ENCODE data around the gene S100A1. TPM values are rescaled to one million over a fixed set of nuclear protein-coding genes. Genes with fewer than 3 reads are reported as not detected.
"Not testable (repeated sequence)": the region's sequence is repeated elsewhere in the genome, so short reads cannot be mapped to it uniquely, and the experiment has no call there.

The S100A1 gene
- total RNA-seq (not detected), polyA plus RNA-seq (not detected), total RNA-seq (not detected)

DNA sequence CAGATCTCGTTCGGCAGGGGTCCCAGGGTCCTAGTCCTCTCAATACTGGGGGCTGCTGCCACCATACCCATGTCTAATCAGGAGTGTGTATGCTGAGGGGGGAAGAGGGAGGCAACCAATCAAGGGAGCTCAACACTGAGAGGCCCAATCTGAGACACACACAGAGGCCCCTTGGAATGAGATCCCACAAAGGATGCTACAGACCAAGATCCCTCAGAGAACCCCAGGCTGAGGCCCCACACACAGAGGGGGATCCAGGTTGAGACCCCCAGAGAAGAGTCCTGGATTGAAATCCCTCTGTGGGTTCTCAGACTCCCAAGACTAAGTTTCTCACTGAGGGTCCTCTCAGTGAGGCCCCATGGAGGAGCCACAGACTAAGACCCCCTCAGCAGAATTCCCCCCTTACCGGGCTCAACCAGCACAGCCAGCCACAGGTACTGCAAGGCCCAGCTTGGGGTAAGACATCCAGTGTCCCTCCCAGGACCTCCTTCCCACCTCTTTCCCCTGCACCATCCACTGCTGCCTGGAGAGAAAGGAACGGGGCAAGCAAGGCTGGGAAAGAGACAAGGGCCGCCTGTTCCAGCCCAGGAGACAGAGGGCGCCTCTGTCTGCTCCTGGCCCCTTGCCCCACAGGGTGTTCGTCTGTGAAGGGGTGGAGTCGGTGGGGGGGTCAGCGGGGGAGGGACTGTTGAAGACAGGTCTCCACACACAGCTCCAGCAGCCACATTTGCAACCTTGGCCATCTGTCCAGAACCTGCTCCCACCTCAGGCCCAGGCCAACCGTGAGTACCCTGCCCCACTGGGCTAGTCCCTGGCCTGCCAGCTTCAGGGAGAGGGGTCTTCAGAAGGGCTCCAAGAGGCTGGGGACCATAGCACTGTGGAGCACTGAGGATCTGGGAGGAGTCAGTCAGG lies at the start of gene S100A1:
S100A1 (plus strand) TSS at position 720 of the 912 bp plus-strand sequence. CDS start 2,088 bp downstream, outside the sequence.
- H3K27me3 ChIP-seq (ENCODE audit: control insufficient read depth in 2 of 2, insufficient read depth in 2 of 2, low read length in 2 of 2), result peaks cover 0 to 2% of the 10 kb centered on the region in 2 donors
- intact Hi-C loops (cut with micrococcal nuclease), result no loop called here
- no peaks in the 10 kb centered on the region for H3K9me3 ChIP-seq (ENCODE audit: control insufficient read depth in 2 of 3, low read length in 3 of 3)
- no peaks in the 10 kb centered on the region for H3K36me3 ChIP-seq (ENCODE audit: control insufficient read depth in 2 of 3, insufficient read depth in 3 of 3, low read length in 3 of 3)
- ChIA-PET POLR2A (interaction anchor here (0.9 kb wide), 1 partner anchor 13 kb away, joined by 3 read pairs; no protein-coding TSS in a partner anchor), CTCF (no interaction called here)
- peak within 1 kb of the TSS in 3 of 9 donors; percentile 22 to 74 (median 53) for H3K27ac Mint-ChIP-seq
- peak within 1 kb of the TSS in 2 of 10 donors; percentile 23 to 56 for H3K4me3 Mint-ChIP-seq
- no peaks in the 10 kb centered on the region for H3K4me1 ChIP-seq (ENCODE audit: control insufficient read depth in 2 of 2, insufficient read depth in 2 of 2, low read length in 2 of 2)
- no peak within 1 kb of the TSS for H3K27ac ChIP-seq (ENCODE audit: low read depth, low read length)
- peak; percentile 4 for ATAC-seq
- peaks cover 0 to 7% (median 0%) of the 10 kb centered on the region in 5 donors for H3K36me3 Mint-ChIP-seq
- no peak within 1 kb of the TSS for H3K4me3 ChIP-seq (ENCODE audit: low read length)
- no peak for DNase-seq
- H3K4me1 Mint-ChIP-seq, result peaks cover under 1 to 20% (median 6%) of the 10 kb centered on the region in 7 donors
- peaks cover 0 to 2% (median 0%) of the 10 kb centered on the region in 11 donors for H3K9me3 Mint-ChIP-seq
- H3K27me3 Mint-ChIP-seq, result peaks cover 0 to 12% (median 0%) of the 10 kb centered on the region in 5 donors

DNA sequence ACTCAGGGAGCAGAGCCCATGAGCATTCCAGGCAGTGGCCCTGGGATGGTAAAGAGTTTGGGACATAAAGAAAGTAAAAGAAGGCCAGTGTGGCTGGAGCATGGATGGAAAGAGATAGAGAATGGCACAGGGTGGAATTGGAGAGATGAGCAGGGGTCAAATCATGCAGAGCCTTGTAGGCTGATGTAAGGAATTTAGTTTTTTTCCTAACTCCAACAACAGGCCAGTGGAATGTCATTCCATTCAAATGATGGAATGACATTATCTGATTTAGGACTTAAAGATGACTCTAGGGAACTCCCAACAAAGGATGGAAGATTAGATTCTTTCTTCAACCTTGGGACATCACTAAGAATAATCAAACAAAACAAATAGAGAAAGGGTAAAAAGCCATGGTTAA lies 49.7 kb upstream of the S100A1 start:
- Histone ChIP-seq H3K36me3 (ENCODE audit: control insufficient read depth in 2 of 3, insufficient read depth in 3 of 3, low read length in 3 of 3) (no peaks in the 10 kb centered on the region), H3K27ac (ENCODE audit: low read depth, low read length) (no peak overlapping the region), H3K4me1 (ENCODE audit: control insufficient read depth in 2 of 2, insufficient read depth in 2 of 2, low read length in 2 of 2) (no peaks in the 10 kb centered on the region), H3K27me3 (ENCODE audit: control insufficient read depth in 2 of 2, insufficient read depth in 2 of 2, low read length in 2 of 2) (no peaks in the 10 kb centered on the region), H3K9me3 (ENCODE audit: control insufficient read depth in 2 of 3, low read length in 3 of 3) (no peaks in the 10 kb centered on the region), H3K4me3 (ENCODE audit: low read length) (no peak overlapping the region)
- DNase-seq (no peak), ATAC-seq (no peak)
- ChIA-PET CTCF (interaction anchor here (0.9 kb wide), 1 partner anchor 45 kb away, joined by 3 read pairs; no protein-coding TSS in a partner anchor), POLR2A (no interaction called here)
- peaks cover 0 to 3% (median 0%) of the 10 kb centered on the region in 7 donors for H3K4me1 Mint-ChIP-seq
- intact Hi-C loops (cut with micrococcal nuclease), result loop anchor here in 1 of 2 donors (10.0 kb wide), 1 partner anchor 244 kb away; no protein-coding TSS in a partner anchor
- H3K27ac Mint-ChIP-seq, result no peak overlapping the region
- H3K9me3 Mint-ChIP-seq, result no peaks in the 10 kb centered on the region
- H3K36me3 Mint-ChIP-seq, result no peaks in the 10 kb centered on the region
- H3K4me3 Mint-ChIP-seq, result no peak overlapping the region
- H3K27me3 Mint-ChIP-seq, result peaks cover 0 to 29% (median 27%) of the 10 kb centered on the region in 5 donors

DNA sequence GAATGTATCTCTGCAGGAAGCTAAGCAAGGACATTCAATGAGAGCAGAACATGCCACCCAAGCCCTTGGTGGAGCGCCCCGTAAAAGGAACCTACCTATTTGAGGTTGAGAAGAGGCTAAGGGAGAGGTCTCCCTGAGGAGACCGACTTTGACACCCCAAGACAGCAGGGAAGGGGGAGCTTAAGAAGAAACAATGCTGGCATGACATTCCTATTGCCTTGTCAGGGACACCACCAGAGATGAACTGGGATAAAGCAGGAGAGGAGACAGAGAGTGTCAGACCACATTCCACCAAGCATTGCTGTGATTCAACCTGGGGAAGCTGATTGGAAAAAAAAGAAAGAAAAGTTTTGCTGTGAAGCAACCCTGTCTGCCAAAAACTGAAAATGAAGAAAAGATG lies 49.3 kb upstream of the S100A1 start:
- Histone ChIP-seq H3K27ac (ENCODE audit: low read depth, low read length) (no peak overlapping the region), H3K4me1 (ENCODE audit: control insufficient read depth in 2 of 2, insufficient read depth in 2 of 2, low read length in 2 of 2) (no peaks in the 10 kb centered on the region), H3K9me3 (ENCODE audit: control insufficient read depth in 2 of 3, low read length in 3 of 3) (no peaks in the 10 kb centered on the region), H3K36me3 (ENCODE audit: control insufficient read depth in 2 of 3, insufficient read depth in 3 of 3, low read length in 3 of 3) (no peaks in the 10 kb centered on the region), H3K27me3 (ENCODE audit: control insufficient read depth in 2 of 2, insufficient read depth in 2 of 2, low read length in 2 of 2) (no peaks in the 10 kb centered on the region), H3K4me3 (ENCODE audit: low read length) (no peak overlapping the region)
- H3K27ac Mint-ChIP-seq, result no peak overlapping the region
- DNase-seq, result no peak
- CTCF ChIA-PET, result no interaction called here
- ATAC-seq, result no peak
- peaks cover 0 to 3% (median 0%) of the 10 kb centered on the region in 7 donors for H3K4me1 Mint-ChIP-seq
- intact Hi-C loops (cut with micrococcal nuclease), result loop anchor here in 1 of 2 donors (10.0 kb wide), 1 partner anchor 244 kb away; no protein-coding TSS in a partner anchor
- H3K27me3 Mint-ChIP-seq, result peaks cover under 1 to 29% (median 27%) of the 10 kb centered on the region in 5 donors
- no peak overlapping the region for H3K4me3 Mint-ChIP-seq
- H3K36me3 Mint-ChIP-seq, result no peaks in the 10 kb centered on the region
- POLR2A ChIA-PET, result no interaction called here
- H3K9me3 Mint-ChIP-seq, result no peaks in the 10 kb centered on the region

DNA sequence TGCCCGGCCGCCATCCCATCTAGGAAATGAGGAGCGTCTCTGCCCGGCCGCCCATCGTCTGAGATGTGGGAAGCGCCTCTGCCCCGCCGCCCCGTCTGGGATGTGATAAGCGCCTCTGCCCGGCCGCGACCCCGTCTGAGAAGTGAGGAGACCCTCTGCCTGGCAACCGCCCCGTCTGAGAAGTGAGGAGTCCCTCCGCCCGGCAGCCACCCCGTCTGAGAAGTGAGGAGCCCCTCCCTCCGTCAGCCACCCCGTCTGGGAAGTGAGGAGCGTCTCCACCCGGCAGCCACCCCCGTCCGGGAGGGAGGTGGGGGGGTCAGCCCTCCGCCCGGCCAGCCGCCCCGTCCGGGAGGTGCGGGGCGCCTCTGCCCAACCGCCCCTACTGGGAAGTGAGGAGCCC lies 45.4 kb upstream of the S100A1 start:
- H3K27me3 ChIP-seq (ENCODE audit: control insufficient read depth in 2 of 2, insufficient read depth in 2 of 2, low read length in 2 of 2); H3K4me3 Mint-ChIP-seq; H3K9me3 ChIP-seq (ENCODE audit: control insufficient read depth in 2 of 3, low read length in 3 of 3); H3K9me3 Mint-ChIP-seq; ATAC-seq; CTCF ChIA-PET; H3K27ac Mint-ChIP-seq; H3K4me1 ChIP-seq (ENCODE audit: control insufficient read depth in 2 of 2, insufficient read depth in 2 of 2, low read length in 2 of 2); intact Hi-C loops (cut with micrococcal nuclease); H3K4me3 ChIP-seq (ENCODE audit: low read length); POLR2A ChIA-PET; H3K4me1 Mint-ChIP-seq; DNase-seq; H3K36me3 ChIP-seq (ENCODE audit: control insufficient read depth in 2 of 3, insufficient read depth in 3 of 3, low read length in 3 of 3); H3K36me3 Mint-ChIP-seq; H3K27ac ChIP-seq (ENCODE audit: low read depth, low read length): not testable (repeated sequence)
- peaks cover 5 to 29% (median 17%) of the 10 kb centered on the region in 5 donors for H3K27me3 Mint-ChIP-seq

DNA sequence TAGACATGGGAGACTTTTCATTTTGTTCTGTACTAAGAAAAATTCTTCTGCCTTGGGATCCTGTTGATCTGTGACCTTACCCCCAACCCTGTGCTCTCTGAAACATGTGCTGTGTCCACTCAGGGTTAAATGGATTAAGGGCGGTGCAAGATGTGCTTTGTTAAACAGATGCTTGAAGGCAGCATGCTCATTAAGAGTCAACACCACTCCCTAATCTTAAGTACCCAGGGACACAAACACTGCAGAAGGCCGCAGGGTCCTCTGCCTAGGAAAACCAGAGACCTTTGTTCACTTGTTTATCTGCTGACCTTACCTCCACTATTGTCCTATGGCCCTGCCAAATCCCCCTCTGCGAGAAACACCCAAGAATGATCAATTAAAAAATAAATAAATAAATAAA lies 44.7 kb upstream of the S100A1 start:
- H3K36me3 Mint-ChIP-seq; H3K9me3 ChIP-seq (ENCODE audit: control insufficient read depth in 2 of 3, low read length in 3 of 3); H3K4me1 ChIP-seq (ENCODE audit: control insufficient read depth in 2 of 2, insufficient read depth in 2 of 2, low read length in 2 of 2); H3K27ac Mint-ChIP-seq; ATAC-seq; H3K4me3 Mint-ChIP-seq; DNase-seq; POLR2A ChIA-PET; H3K9me3 Mint-ChIP-seq; H3K4me3 ChIP-seq (ENCODE audit: low read length); H3K36me3 ChIP-seq (ENCODE audit: control insufficient read depth in 2 of 3, insufficient read depth in 3 of 3, low read length in 3 of 3); H3K27ac ChIP-seq (ENCODE audit: low read depth, low read length); intact Hi-C loops (cut with micrococcal nuclease); H3K4me1 Mint-ChIP-seq; H3K27me3 ChIP-seq (ENCODE audit: control insufficient read depth in 2 of 2, insufficient read depth in 2 of 2, low read length in 2 of 2); CTCF ChIA-PET: not testable (repeated sequence)
- peaks cover 5 to 23% (median 10%) of the 10 kb centered on the region in 5 donors for H3K27me3 Mint-ChIP-seq

DNA sequence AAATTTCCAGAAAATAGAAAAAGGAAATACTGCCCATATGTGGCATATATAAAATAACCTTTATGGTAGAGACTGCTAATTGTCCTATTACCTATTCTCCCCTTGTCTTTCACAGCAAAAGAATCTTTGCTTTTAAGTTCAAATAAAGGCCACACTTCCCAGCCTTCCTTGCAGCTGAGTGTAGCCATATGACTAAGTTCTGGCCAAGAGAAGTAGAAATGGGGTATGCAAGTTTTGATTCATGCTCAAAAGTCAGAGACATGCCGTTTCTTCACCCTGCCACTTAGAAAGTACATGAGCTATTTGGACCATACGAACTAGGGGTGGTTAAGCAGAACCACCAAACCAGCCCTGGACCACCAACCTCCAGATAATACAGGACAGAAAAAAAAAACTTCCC lies 44.3 kb upstream of the S100A1 start:
- Histone ChIP-seq H3K36me3 (ENCODE audit: control insufficient read depth in 2 of 3, insufficient read depth in 3 of 3, low read length in 3 of 3) (no peaks in the 10 kb centered on the region), H3K9me3 (ENCODE audit: control insufficient read depth in 2 of 3, low read length in 3 of 3) (no peaks in the 10 kb centered on the region), H3K4me3 (ENCODE audit: low read length) (no peak overlapping the region), H3K4me1 (ENCODE audit: control insufficient read depth in 2 of 2, insufficient read depth in 2 of 2, low read length in 2 of 2) (no peaks in the 10 kb centered on the region), H3K27me3 (ENCODE audit: control insufficient read depth in 2 of 2, insufficient read depth in 2 of 2, low read length in 2 of 2) (no peaks in the 10 kb centered on the region), H3K27ac (ENCODE audit: low read depth, low read length) (no peak overlapping the region)
- DNase-seq (no peak), ATAC-seq (no peak)
- Mint-ChIP-seq H3K27me3 (peaks cover 5 to 18% (median 6%) of the 10 kb centered on the region in 5 donors), H3K9me3 (peaks cover 0 to 2% (median 0%) of the 10 kb centered on the region in 11 donors), H3K27ac (peak overlapping the region in 1 of 9 donors; percentile 7), H3K4me1 (no peaks in the 10 kb centered on the region), H3K36me3 (peaks cover 0 to 3% (median 0%) of the 10 kb centered on the region in 5 donors), H3K4me3 (no peak overlapping the region)
- POLR2A ChIA-PET, result no interaction called here
- CTCF ChIA-PET, result no interaction called here
- intact Hi-C loops (cut with micrococcal nuclease), result no loop called here

Measured in naive thymus-derived CD4-positive, alpha-beta T cell (primary cell).